GM18868 (cell line): Measurements from ENCODE around the gene GPA33.
A peak's percentile ranks its signal among the peaks of the same experiment; 100 is the strongest.

Experiments used
- ATAC-seq: cut with Tn5 transposase; IDR thresholded peaks from one replicate; pipeline ENCODE4 v1.9.1; 2021; ENCODE audit warnings: mild to moderate bottlenecking, moderate library complexity; ENCODE audit not compliant: unreplicated experiment

Gene GPA33

DNA sequence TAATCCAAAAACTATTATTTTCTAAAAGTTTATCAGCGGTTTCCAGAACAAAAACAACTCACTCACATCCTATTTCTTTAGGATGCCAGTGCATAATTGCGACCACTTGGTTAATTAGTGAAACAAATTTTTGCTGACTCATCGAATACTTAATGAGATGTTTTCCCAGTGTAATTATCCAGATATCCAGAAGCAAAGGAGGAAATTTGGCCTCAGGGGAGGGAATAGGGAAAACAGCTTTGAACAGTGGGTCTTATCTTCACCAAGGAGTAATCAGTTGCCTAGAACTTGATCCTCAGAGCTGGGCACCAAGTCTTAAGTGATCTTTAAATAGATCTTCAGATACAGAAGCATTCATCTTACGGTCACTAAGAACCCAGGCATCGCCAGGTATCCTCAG is 28.0 kb upstream of the GPA33 start:
- ATAC-seq, result no peak

DNA sequence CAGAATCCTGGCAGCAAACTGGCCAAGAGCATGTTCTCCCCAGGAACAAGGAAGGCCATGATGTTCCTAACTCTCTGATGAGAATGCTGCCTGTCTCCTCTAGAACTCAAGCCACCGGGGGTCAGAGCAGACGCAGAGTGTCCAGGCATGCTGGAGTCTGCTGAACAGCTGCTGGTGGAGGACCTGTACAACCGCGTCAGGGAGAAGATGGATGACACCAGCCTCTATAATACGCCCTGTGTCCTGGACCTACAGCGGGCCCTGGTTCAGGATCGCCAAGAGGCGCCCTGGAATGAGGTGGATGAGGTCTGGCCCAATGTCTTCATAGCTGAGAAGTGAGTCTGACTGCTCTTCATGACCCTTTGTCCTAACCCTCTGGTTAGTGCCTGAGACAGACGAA is 27.0 kb upstream of the GPA33 start:
- ATAC-seq, result no peak

DNA sequence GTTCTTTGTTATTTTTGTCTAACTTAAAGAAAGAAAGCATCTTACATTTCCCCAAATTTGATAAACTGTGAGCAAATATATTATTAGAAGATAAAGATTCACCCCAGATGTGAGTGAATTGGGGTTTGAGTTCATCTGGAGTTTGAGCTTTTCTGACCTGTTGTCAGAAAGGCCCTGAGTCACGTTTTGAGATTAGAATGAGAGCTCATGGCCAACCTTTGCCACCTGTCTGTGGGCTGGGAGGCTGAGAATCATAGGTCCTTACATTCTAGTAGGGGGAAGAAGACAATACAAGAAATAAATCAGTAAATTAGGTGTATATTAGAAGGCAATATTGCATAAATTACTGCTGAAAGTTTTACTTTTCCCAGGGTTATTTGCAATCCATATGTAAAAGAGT is 26.0 kb upstream of the GPA33 start:
- no peak for ATAC-seq

DNA sequence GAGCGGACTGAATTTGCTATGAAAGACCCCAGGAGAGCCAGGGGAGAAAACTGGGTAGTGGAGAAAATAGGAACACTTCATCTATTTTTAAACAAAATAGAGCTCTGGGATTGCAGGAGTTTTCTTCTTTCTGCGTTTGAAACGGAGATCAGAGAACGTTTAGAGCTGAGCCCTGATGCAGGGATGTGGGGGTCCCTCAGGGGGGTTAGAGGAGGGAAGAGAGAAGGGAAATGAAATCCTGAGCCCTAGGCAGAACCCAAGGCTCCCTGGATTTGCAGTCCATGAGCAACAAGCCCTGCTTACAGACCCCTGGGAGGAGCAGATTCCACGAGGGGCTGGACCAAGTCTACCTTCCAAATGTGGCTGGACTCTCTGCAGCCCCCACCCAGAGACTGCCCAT is 25.5 kb upstream of the GPA33 start:
- no peak for ATAC-seq

- ATAC-seq, result peak; percentile 63
These were observed 24.5 kb upstream of the GPA33 start for GRCh38 chr1:167114725-167115124.

DNA sequence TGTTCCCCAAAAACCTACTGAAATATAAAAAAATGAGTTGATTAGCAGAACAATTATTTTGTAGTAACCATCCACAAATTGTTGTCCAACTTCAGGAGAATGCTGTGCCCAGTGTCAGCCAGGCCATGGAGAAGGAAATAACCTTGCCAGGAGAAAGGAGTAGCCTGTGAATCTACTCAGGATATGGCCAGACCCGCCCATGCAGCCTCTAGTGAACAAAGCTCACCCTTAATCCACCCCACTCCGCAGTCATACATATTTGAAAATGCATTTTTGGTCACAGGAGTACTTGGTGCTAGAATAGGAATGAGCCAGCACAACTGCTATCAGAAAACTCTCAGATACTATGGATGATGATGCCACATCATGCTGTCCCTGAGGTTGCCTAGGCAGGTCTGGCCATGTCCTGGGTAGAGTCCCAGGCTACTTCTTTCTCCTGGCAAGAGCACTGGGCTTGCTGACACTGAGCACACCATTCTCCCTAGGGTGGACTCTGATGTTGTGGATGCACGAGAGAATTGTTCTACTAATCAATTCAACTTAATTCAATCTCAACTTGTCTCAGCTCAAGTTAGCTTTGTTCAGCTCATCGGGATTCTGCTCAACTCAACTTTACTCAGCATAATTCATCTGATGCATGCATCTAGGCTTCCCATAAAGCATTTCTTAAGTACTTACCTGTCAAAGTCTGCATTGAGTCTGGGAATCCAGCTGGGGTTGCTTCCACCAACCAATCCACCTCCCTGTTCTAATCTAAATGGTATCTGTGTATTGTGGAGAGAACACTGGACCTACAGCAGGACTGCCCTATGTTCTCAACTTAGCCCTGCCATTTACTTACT is 21.9 kb upstream of the GPA33 start:
- no peak for ATAC-seq

GRCh38 chr1:167110586-167110985 is 20.4 kb upstream of the GPA33 start:
- peak; percentile 66 for ATAC-seq

- peak; percentile 40 for ATAC-seq
These were observed 18.9 kb upstream of the GPA33 start for GRCh38 chr1:167109125-167109524.

GRCh38 chr1:167107456-167107855 is 17.3 kb upstream of the GPA33 start:
- ATAC-seq, result no peak

DNA sequence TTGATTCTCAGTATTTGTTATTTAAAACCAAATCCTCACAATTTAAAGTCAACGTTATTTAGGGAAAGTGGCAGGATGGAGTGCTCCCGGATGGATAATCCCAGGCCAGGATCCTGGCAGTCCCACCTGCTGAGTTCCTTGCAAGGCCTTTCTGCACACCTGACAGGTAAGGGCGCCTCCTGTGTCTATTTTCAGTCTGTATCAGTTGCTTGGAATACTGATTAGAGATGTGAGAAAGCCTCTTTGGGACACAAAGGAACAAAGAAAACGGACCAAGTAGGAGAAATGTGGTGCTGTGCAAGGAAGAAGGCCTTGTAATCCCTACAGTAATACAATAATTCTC is 15.9 kb upstream of the GPA33 start:
- no peak for ATAC-seq

DNA sequence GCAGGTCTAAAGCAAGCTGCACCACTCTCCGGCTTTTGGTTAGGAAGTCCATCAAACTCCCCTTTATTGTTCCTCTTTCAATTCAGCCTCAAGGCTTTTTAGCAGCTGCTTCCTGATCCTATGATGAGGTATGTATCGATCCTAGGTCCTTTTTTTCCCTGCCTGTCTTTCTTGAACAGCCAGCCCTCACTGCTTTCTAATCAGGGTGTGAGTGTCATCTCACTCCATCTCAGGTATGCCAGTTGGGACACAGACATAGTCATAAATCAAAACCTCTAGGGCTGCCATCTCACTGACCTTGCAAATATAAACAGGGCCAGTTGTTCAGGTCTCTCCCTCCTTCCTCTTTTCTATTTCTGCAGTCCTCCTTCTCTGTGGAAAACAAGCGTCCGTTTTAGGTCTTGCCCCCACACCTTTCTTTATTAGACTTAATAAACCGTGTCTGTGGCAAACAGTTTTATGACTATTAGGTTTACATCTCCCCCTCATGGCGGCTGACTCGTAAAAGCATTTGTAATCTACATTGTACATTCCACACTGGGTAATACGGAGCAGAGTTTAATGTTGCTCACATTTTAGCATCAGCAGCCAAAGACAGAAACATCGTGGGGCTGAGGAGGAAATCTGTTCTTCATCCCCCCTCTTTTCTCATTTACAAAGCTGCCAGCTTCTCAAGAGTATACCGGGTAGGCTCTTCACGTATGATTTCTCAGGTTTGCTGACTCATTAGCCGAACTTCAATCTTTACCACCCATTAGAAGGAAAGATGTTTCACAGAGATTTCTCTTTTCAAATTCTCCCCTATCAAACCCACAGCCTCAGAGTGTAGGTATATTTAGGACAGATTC is 15.3 kb upstream of the GPA33 start:
- ATAC-seq, result peak; percentile 37

DNA sequence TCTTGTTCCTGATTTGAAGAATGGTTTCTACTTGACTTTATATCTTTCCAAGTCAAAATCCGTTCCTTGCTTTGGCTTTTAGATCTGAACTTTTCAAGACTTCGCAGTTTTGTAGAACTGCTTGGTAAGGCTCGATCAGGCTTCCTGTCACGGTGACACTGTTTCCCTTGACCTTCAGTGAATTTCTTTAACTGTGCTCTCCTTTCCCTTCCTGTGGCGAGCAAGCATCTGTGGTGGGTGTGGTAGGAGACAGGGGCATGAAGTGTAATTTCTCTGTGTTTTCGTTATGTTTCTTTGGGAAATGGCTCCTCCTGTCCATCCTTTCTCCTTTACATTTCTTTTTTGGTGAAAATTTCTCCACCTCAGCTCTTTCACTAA is 14.1 kb upstream of the GPA33 start:
- ATAC-seq, result no peak

GRCh38 chr1:167102906-167103573 is 12.9 kb upstream of the GPA33 start:
- ATAC-seq, result no peak

DNA sequence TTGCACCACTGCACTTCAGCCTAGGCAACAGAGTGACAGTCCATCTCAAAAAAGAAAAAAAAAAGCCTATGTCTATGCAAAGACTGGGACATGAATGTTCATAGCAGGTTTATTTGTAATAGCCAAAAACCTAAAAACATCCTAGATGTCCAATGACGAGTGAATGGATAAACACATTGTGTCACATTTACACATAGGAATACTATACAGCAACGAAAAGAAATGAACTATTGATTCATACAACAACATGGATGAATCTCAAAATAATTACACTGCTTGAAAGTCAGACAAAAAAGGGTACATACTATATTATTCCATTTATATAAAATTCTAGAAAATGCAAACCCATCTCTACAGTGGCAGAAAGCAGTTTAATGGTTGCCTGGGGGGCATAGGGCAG is 11.6 kb upstream of the GPA33 start:
- no peak for ATAC-seq

DNA sequence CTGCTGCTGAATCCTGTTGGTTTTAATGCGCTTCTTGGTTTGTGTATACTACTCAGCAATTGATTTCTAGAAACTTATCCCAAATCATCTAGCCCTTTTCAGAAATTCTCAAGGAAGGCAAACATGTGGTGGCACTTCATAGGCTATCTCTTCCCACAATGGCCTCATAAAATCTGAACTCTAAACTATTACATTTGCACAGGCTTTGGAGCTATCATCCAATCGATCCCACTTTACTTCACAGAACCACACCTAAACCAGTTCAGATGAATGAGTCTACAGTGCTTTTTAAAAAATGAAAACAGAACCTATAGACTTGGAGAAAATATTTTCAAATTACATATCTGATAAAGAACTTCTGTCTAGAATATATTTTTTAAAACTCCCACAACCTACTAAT is 10.6 kb upstream of the GPA33 start:
- ATAC-seq, result no peak

DNA sequence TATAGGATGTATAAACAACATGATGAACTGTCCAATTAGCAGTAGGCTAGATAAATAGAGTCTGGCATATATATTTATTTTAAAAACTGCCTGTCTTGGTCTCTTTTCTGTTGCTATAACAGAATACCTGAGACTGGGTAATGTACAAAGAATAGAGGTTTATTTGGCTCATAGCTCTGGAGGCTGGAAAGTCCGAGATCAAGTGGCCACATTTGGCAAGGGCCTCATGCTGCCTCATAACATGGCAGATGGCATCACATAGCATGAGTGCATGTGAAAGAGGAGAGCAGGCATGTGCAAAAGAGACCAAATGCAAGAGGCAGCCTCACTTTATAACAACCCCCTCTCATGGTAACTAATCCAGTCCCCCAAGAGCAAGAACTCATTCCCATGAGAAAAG is 9.7 kb upstream of the GPA33 start:
- no peak for ATAC-seq

- no peak for ATAC-seq
These were observed 5.2 kb upstream of the GPA33 start for GRCh38 chr1:167095368-167095767.

DNA sequence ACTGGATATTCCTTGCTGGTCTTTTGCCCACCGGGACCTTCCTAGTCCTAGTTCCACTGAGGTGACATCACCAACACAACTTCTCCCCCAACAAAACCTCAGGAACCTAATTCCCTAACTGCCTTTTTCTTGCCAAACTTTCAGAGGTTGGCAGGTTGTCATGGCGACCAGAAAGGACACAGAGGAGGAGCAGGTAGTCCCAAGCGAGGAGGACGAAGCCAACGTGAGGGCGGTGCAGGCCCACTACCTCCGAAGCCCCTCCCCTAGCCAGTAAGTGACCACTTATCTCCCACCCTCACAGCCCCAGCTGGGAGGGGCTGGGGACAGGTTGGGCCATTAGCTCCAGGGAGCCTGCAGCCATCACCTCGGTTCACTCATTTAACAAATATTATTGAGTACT is 4.5 kb upstream of the GPA33 start:
- ATAC-seq, result no peak

DNA sequence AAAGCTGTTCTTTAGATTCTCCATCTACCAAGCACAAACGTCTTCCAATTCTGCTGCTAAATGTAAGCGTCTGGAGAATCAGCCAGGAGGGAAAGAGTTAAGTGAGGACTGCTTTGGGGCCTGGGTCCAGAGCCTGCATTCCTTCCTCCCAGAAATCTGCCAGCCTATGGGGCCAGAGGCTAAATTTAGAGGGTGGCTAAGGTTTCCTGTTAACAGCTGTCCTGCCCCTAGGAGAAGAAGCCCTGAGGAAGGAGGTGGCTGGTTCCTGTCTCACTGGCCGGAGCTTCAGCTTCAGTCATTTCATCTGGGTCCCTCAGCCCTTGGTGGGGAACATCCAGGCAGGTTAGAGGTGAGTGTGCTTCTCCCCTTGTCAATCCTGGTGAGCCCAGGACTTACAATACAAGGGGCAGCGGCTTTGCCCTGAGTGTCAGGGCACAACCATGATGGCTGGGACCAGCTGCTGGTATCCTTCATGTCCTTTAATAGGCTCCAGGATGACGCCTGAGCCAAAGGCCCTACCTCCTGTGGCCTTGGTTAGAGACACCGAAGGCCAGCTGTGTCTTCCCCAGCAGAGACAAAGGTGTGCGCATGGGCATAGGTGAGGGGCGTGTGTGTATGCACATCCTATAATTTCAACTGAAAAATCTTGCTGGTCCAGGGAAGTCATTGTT is 3.8 kb upstream of the GPA33 start, which contains the start of gene STYXL2:
Gene STYXL2 (plus strand): TSS at position 230 of the 671 bp plus-strand sequence. CDS start 775 bp downstream, outside the sequence.
- no peak for ATAC-seq

DNA sequence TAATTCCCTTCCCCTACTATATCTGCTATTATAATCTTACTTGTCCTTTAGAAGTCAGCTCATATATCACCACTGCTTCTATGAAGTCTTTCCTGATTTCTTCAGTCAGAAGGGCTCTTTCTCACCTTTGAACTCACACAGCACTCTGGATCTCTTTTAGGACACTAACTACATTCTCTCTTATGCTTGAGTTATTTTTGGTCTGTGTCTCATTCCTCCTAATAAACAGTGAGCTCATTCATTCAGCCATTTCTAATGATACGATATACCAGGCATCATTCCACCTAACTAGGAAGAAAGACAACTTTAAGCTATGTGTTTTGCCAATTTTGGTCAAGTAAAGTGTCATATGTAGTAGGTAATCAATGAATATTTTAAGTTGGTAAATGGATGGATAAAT is 2.5 kb upstream of the GPA33 start:
- no peak for ATAC-seq

- ATAC-seq, result no peak
These were observed 251 bp downstream of the GPA33 start for GRCh38 chr1:167089939-167090313.
